Measurements from ENCODE around the gene SLC16A4. TPM values are rescaled to one million over a fixed set of nuclear protein-coding genes. Genes with fewer than 3 reads are reported as not detected.

SLC16A4 gene
- total and polyA plus RNA-seq, 2 of the 8 experiments (the other 6 are each of a cell fraction or from before 2014, with no cell fraction given): 0.30 to 0.43 TPM

DNA sequence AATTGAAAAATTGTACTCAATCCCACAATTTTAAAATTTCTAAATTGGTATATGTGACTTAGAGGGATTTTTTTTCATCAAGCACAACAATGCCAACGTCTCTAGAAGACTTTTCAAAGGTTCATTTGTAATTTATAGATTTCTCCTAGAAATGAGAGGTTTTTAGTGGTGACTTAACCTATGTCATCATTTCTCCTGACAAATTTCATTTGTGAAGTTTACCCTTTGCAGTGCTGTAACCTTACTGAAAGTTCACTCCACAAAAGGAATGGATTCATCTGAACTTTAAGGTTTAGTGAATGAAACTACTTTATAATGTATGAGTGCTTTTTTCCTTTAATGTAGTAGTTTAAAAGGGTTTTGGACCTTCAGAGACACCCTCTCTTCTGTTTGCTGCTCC is 35.5 kb downstream of the SLC16A4 start:
- ChIA-PET POLR2A (ENCODE audit: partially characterized antibody) (no interaction called here), CTCF (ENCODE audit: partially characterized antibody) (interaction anchor here (1.1 kb wide), 1 partner anchor 141 kb away, joined by 4 read pairs; no protein-coding TSS in a partner anchor)
- peaks cover 5 to 6% of the 10 kb centered on the region in 2 experiments for H4K20me1 ChIP-seq (replicated peaks in 1 of 2; ENCODE audit: control insufficient read depth in 1 of 2, insufficient read depth in 2 of 2, low read length in 2 of 2)

More for the DNA sequence above, 35.5 kb downstream of the SLC16A4 start:
- Histone ChIP-seq H3K4me3 (ENCODE audit: extremely low read depth in 1 of 4, insufficient read depth in 2 of 4, low read depth in 3 of 4, low read length in 4 of 4) (no peak overlapping the region), H3K18ac (ENCODE audit: extremely low read depth, low read length) (no peak overlapping the region), H3K4ac (replicated peaks; ENCODE audit: insufficient read length, low read depth, low read length) (no peak overlapping the region), H3K27me3 (replicated peaks in 1 of 4; ENCODE audit: control insufficient read depth in 3 of 4, extremely low read depth in 1 of 4, insufficient read depth in 3 of 4, low read length in 3 of 4) (no peaks in the 10 kb centered on the region), H2BK5ac (ENCODE audit: low read depth, low read length) (no peak overlapping the region), H2BK15ac (ENCODE audit: low read length) (no peak overlapping the region), H4K91ac (replicated peaks; ENCODE audit: insufficient read length, low read length) (no peak overlapping the region), H3K23me2 (ENCODE audit: low read depth, low read length) (no peaks in the 10 kb centered on the region), H2AFZ (ENCODE audit: low read length) (no peak overlapping the region), H3K79me1 (ENCODE audit: low read depth, low read length) (peaks cover 9% of the 10 kb centered on the region; the same call in 1 of the 2 replicates), H4K5ac (ENCODE audit: insufficient read length, low read depth, low read length) (no peak overlapping the region), H3K79me2 (ENCODE audit: control insufficient read depth in 1 of 2, insufficient read depth in 2 of 2, low read length in 2 of 2) (peaks cover 6 to 85% of the 10 kb centered on the region in 2 experiments; a peak in 3 of 4 replicates), H3K4me2 (ENCODE audit: insufficient read depth in 1 of 2, low read depth in 2 of 2, low read length in 2 of 2) (no peak overlapping the region), H2BK120ac (replicated peaks; ENCODE audit: low read depth, low read length) (no peak overlapping the region), H3K36me3 (ENCODE audit: control insufficient read depth in 2 of 4, insufficient read depth in 4 of 4, low read length in 3 of 4) (peaks cover 0 to 31% (median 7%) of the 10 kb centered on the region in 4 experiments; a peak in 4 of 8 replicates), H3K23ac (ENCODE audit: insufficient read length) (no peak overlapping the region), H4K8ac (ENCODE audit: extremely low read depth, insufficient read depth, low read length) (no peak overlapping the region), H3K27ac (ENCODE audit: low read depth, low read length) (no peak overlapping the region), H3K9ac (replicated peaks in 1 of 4; ENCODE audit: extremely low read depth in 1 of 4, low read depth in 3 of 4, low read length in 3 of 4) (no peak overlapping the region), H2BK20ac (ENCODE audit: low read length) (no peak overlapping the region), H2BK12ac (ENCODE audit: low read depth, low read length) (no peak overlapping the region), H3K14ac (ENCODE audit: insufficient read length) (no peak overlapping the region), H3K9me3 (ENCODE audit: insufficient read depth in 2 of 2, low read depth in 1 of 2, low read length in 1 of 2) (no peaks in the 10 kb centered on the region), H3K4me1 (replicated peaks in 1 of 4; ENCODE audit: control insufficient read depth in 3 of 4, insufficient read depth in 4 of 4, low read length in 3 of 4) (no peaks in the 10 kb centered on the region), H3K56ac (replicated peaks; ENCODE audit: insufficient read length, low read depth, low read length) (no peak overlapping the region), H2AK5ac (ENCODE audit: low read depth, low read length) (no peak overlapping the region)
- 87% methylated on average over 1 of the region's 1 CpG; no CpG with 5 or more reads in 1 of the 2 experiments for WGBS, 2 experiments (ENCODE audit: extremely low coverage in 1 of 2, insufficient coverage in 1 of 2, insufficient read length in 1 of 2, insufficient replicate concordance in 2 of 2, low coverage in 1 of 2, low lambda C conversion rate in 2 of 2, missing lambda C conversion rate in 1 of 2)
- no peak for FAIRE-seq
- TF ChIP-seq CTBP2 (IDR thresholded peaks at IDR 0.05; ENCODE audit: borderline replicate concordance, insufficient read depth, insufficient read length, low read length): no peak
- TF ChIP-seq RFX5 (IDR thresholded peaks at IDR 0.05; ENCODE audit: borderline replicate concordance, low read depth, low read length): no peak
- DNase-seq (ENCODE audit: low read depth in 1 of 2, low spot score in 2 of 2): no peak

All from H1 (cell line).